NCI-H1694 treated with DMSO at 0.1 percent for 48 hours (cell line): ENCODE measurements around the gene GNPDA1.

Experiments
- DNase-seq: peaks from one replicate; lab custom pipeline; 2025; lab: John Stamatoyannopoulos, UW

GNPDA1 gene

DNA sequence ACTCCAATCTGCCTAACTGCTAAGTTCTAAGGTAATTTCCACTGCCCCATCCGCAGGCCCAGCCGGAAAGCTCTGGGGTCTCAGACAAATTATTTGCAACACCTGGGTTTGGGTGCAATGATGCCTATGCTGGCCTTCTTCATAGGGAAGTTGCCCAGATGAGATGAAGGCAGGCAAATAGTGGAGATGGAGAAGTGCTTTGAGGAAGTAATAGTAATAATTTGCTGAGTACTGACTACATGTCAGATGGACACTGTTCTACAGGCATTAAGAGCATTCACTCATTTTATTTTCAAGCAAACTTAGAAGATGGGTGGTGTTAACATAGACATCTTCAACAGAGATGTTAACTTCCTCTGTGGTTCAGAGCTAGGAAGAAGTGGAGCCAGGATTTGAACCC, 58.6 kb downstream of the GNPDA1 start:
- no peak for DNase-seq

DNA sequence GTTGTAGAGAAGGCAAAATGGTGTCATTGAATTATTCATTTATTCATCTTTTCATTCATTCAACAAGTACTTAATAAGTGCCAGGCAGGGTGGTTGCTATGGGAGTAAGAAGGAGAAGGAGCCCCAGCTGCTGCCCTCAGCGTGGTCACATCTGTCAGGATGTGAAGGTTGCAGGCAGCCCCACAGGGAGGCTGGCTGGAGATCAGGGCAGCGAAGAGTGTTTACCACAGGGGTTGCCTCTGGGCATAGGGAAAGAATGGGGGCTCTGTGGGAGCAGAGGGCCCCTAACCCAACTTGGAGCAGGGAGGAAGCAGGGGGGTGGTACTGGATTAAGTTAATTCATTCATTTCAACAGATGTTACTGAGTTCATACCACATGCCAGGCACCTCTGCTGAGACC, 60.8 kb downstream of the GNPDA1 start:
- DNase-seq, result no peak

DNA sequence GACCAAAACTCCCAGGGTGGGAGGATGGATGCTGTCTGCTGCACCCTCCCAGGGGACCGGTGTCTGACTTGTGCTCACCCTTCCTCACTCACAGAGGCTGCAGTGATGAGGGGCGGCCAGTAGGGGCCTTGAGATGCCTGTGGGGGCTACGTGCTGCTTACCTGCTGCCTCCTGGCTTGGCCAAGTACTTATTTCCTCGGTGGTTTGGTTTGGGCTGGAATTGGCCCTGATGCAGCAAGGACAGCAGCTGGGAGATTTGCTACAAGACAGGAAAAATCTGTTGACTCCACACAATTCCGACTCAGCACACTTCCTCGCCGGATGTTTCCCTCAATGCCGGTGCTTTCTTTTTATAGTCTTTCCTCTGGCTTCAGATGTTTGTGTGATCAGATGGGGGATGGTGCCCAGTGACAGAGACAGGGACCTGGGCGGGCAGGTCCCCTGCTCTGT, 61.5 kb downstream of the GNPDA1 start:
- no peak for DNase-seq
